Calu3 (cell line): Measurements from ENCODE around the gene CDA. TPM values are rescaled to one million over a fixed set of nuclear protein-coding genes. Genes with fewer than 3 reads are reported as not detected.

Source experiments
- BruUV-seq: library from RNA; stranded (reverse); fragments of 400-500 nt; replicated peaks from 2 replicates; lab custom pipeline; 2021; lab: Mats Ljungman, UMichigan
- CTCF ChIA-PET: fragments of 300-600 bp; sonication (Branson Sonifier 250); formaldehyde crosslinking; loops from one replicate; lab custom pipeline; 2022; ENCODE audit warnings: antibody characterized with exemption; lab: Charles Lee
- DNase-seq: peaks from one replicate; pipeline ENCODE4 v3.0.0; 2022
- H3K27ac Mint-ChIP-seq: one replicate; pipeline ENCODE4 v1.8.0; 2022; ENCODE audit warnings: mixed read lengths; ENCODE audit not compliant: unreplicated experiment
- H3K27me3 Mint-ChIP-seq: one replicate; pipeline ENCODE4 v1.8.0; 2022; ENCODE audit warnings: mixed read lengths; ENCODE audit not compliant: unreplicated experiment
- H3K36me3 Mint-ChIP-seq: one replicate; pipeline ENCODE4 v1.8.0; 2022; ENCODE audit warnings: mild to moderate bottlenecking, moderate library complexity, mixed read lengths; ENCODE audit not compliant: insufficient read depth, unreplicated experiment
- H3K4me1 Mint-ChIP-seq: one replicate; pipeline ENCODE4 v1.8.0; 2022; ENCODE audit warnings: mild to moderate bottlenecking, low read depth, mixed read lengths; ENCODE audit not compliant: unreplicated experiment
- H3K4me3 Mint-ChIP-seq: one replicate; pipeline ENCODE4 v1.8.0; 2022; ENCODE audit warnings: mild to moderate bottlenecking, low read depth, moderate library complexity, mixed read lengths; ENCODE audit not compliant: unreplicated experiment
- H3K9me3 Mint-ChIP-seq: one replicate; pipeline ENCODE4 v1.8.0; 2022; ENCODE audit warnings: low read depth, mixed read lengths; ENCODE audit not compliant: unreplicated experiment
- CTCF ChIP-seq: fragments of 200-600 bp; IDR thresholded peaks from one replicate; pipeline ENCODE4 v1.8.0; 2022; ENCODE audit warnings: antibody characterized with exemption; ENCODE audit not compliant: unreplicated experiment
- intact Hi-C: fragments of 100-400 bp; cut with micrococcal nuclease; formaldehyde crosslinking; loops from one replicate; pipeline ENCODE4 v1.10.0; 2022; ENCODE audit not compliant: unreplicated experiment
- total RNA-seq: library from RNA; stranded (reverse); gene quantifications from 2 replicates; pipeline ENCODE4 v1.2.3, GENCODE V29; 2022

The CDA gene
- total RNA-seq, 1 experiment from 2014 or later = 9.0 TPM

DNA sequence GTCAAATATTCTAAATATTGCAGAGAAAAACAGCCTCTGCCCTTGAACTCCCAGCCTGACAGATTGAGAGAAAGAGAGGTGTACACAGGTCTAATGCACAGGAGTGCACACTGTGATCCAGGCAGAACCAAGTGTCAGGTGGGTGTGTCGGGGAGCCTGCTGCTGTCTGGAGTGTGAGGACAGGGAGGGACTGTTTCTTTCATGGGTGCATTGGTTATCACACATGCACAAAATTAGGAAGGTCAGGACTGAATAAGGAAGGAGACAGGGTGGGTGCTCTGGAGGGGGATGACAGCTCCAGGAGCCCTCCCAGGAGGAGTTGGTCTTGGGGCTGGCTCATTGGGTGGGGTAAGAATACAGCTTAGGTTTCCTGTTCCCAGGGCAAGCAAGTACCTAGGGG lies 31.1 kb downstream of the CDA start:
- no peak for DNase-seq
- Mint-ChIP-seq H3K4me3 (no peak overlapping the region), H3K27me3 (no peaks in the 10 kb centered on the region), H3K36me3 (no peaks in the 10 kb centered on the region), H3K27ac (no peak overlapping the region), H3K4me1 (no peaks in the 10 kb centered on the region), H3K9me3 (no peaks in the 10 kb centered on the region)
- CTCF ChIA-PET = no interaction called here
- intact Hi-C loops = no loop called here
- TF ChIP-seq CTCF = no peak
- BruUV-seq = no TSS peak

GRCh38 chr1:20621012-20621411 lies 32.1 kb downstream of the CDA start:
- H3K27ac Mint-ChIP-seq = no peak overlapping the region
- no peak overlapping the region for H3K4me3 Mint-ChIP-seq
- no TSS peak for BruUV-seq
- no peak for TF ChIP-seq CTCF
- H3K27me3 Mint-ChIP-seq = peaks cover 9% of the 10 kb centered on the region
- DNase-seq = no peak
- intact Hi-C loops = no loop called here
- no peaks in the 10 kb centered on the region for H3K4me1 Mint-ChIP-seq
- CTCF ChIA-PET = no interaction called here
- H3K9me3 Mint-ChIP-seq = no peaks in the 10 kb centered on the region
- H3K36me3 Mint-ChIP-seq = no peaks in the 10 kb centered on the region

- CTCF ChIA-PET = no interaction called here
- BruUV-seq = no TSS peak
- intact Hi-C loops = no loop called here
- no peaks in the 10 kb centered on the region for H3K4me1 Mint-ChIP-seq
- DNase-seq = no peak
- H3K4me3 Mint-ChIP-seq = no peak overlapping the region
- H3K9me3 Mint-ChIP-seq = no peaks in the 10 kb centered on the region
- H3K27ac Mint-ChIP-seq = no peak overlapping the region
- TF ChIP-seq CTCF = no peak
- peaks cover 5% of the 10 kb centered on the region for H3K36me3 Mint-ChIP-seq
- peaks cover 32% of the 10 kb centered on the region for H3K27me3 Mint-ChIP-seq
Measured at GRCh38 chr1:20624709-20625108, 35.8 kb downstream of the CDA start.

DNA sequence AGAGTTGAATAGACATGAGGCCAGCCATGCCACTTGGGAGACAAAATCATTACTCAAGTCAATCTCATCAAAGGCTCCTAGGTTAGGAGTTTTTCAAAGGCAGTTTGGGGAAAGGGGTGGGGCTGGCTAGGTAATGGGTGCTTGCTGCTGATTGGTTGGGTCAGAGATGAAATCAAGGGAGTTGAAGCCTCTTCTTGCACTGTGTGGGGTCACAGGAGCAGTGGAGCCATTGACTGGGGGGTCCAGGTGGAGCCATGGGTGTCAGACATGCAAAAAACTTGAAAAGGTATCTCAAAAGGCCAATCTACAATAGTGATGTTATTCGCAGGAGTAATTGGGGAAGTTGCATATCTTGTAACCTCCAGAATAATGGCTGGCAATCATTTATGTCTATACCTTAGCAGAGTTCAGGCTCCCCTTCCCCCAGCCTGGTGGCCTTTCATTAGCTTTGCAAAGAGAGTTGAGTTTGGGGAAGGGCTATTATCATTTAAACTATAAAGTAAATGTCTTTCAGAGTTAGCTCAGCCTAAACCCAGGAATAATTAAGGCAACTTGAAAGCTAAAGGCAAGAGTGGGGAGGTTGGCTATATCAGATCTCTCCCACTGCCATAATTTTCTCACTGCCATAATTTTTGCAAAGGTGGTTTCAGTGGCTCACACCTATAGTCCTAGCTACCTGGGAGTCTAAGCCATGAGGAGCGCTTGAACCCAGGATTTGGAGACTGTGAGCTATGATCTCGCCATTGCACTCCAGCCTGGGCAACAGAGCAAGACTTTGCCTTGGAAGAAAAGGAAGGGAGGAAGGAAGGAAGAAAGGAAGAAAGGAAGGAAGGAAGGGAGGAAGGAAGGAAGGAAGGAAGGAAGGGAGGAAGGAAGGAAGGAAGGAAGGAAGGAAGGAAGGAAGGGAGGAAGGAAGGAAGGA lies 36.5 kb downstream of the CDA start:
- intact Hi-C loops = no loop called here
- no peaks in the 10 kb centered on the region for H3K4me1 Mint-ChIP-seq
- no TSS peak for BruUV-seq
- H3K9me3 Mint-ChIP-seq = no peaks in the 10 kb centered on the region
- H3K27me3 Mint-ChIP-seq = peaks cover 32% of the 10 kb centered on the region
- DNase-seq = no peak
- TF ChIP-seq CTCF = no peak
- H3K36me3 Mint-ChIP-seq = peaks cover 5% of the 10 kb centered on the region
- H3K4me3 Mint-ChIP-seq = no peak overlapping the region
- H3K27ac Mint-ChIP-seq = no peak overlapping the region
- CTCF ChIA-PET = interaction anchor here (0.7 kb wide), 1 partner anchor 194 kb away, joined by 19 read pairs; no protein-coding TSS in a partner anchor
